Measurements from ENCODE around the gene HCRTR1. TPM values are rescaled to one million over a fixed set of nuclear protein-coding genes. Genes with fewer than 3 reads are reported as not detected.

Gene HCRTR1
- total and polyA plus RNA-seq, 7 experiments from 2014 or later, result not detected

DNA sequence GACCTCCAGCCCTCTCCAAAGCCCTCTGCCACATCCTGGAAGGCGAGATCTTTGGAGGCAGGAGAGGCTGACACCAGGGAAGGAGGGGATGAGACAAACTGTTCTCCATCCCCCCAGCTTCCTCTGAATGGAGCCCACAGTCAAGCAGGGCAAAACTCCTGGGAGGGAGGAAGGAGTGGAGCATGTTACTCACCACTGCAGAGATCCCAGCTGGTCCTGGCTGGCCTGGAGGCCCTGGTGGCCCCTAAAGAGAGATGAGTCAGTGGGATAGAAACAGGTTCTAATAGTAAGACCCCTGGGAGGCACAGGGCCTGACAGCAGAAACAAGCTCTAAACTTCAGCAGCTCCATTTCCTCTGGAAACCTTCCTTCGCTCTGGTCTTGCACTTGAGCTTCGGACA, 41.2 kb downstream of the HCRTR1 start:
- ATAC-seq (no peak), DNase-seq (no peak)
- Mint-ChIP-seq H3K4me3 (no peak overlapping the region), H3K27me3 (peaks cover 0 to 8% (median 5%) of the 10 kb centered on the region in 5 donors), H3K36me3 (no peaks in the 10 kb centered on the region), H3K27ac (peak overlapping the region in 1 of 9 donors; percentile 3), H3K9me3 (peaks cover 0 to 1% (median 0%) of the 10 kb centered on the region in 11 donors), H3K4me1 (peaks cover 0 to 2% (median 0%) of the 10 kb centered on the region in 7 donors)
- Histone ChIP-seq H3K27ac (ENCODE audit: low read depth, low read length) (no peak overlapping the region), H3K9me3 (ENCODE audit: control insufficient read depth in 2 of 3, low read length in 3 of 3) (no peaks in the 10 kb centered on the region), H3K36me3 (ENCODE audit: control insufficient read depth in 2 of 3, insufficient read depth in 3 of 3, low read length in 3 of 3) (no peaks in the 10 kb centered on the region), H3K4me1 (ENCODE audit: control insufficient read depth in 2 of 2, insufficient read depth in 2 of 2, low read length in 2 of 2) (no peaks in the 10 kb centered on the region), H3K27me3 (ENCODE audit: control insufficient read depth in 2 of 2, insufficient read depth in 2 of 2, low read length in 2 of 2) (no peaks in the 10 kb centered on the region), H3K4me3 (ENCODE audit: low read length) (no peak overlapping the region)
- POLR2A ChIA-PET, result no interaction called here
- CTCF ChIA-PET, result interaction anchor here (0.7 kb wide), 1 partner anchor 115 kb away, joined by 3 read pairs; no protein-coding TSS in a partner anchor
- intact Hi-C loops (cut with micrococcal nuclease), result no loop called here

DNA sequence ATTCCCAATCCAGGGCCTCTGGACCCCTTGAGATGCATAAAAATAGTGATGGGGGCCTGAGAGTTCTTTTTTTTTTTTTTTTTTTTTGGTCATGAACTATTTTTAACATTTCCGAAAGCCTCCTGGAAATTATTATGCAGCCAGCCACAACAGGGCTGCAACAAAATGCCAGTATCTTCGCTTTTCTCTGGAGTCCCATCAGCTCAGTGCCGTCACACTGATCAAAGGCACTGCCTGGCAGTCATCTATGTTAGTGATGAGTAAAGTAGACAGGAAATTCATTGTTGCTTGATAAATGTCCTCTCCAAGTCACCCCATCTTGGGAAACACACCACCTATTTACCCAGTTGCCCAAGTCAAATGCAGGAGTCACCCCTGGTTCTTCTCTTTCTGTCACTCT, 42.4 kb downstream of the HCRTR1 start:
- Histone ChIP-seq H3K4me3 (ENCODE audit: low read length) (no peak overlapping the region), H3K4me1 (ENCODE audit: control insufficient read depth in 2 of 2, insufficient read depth in 2 of 2, low read length in 2 of 2) (no peaks in the 10 kb centered on the region), H3K27me3 (ENCODE audit: control insufficient read depth in 2 of 2, insufficient read depth in 2 of 2, low read length in 2 of 2) (no peaks in the 10 kb centered on the region), H3K27ac (ENCODE audit: low read depth, low read length) (no peak overlapping the region), H3K36me3 (ENCODE audit: control insufficient read depth in 2 of 3, insufficient read depth in 3 of 3, low read length in 3 of 3) (no peaks in the 10 kb centered on the region), H3K9me3 (ENCODE audit: control insufficient read depth in 2 of 3, low read length in 3 of 3) (no peaks in the 10 kb centered on the region)
- CTCF ChIA-PET, result interaction anchor here (0.7 to 8.2 kb wide), 2 partner anchors 86 to 129 kb away, joined by 3 to 70 read pairs; no protein-coding TSS in a partner anchor
- Mint-ChIP-seq H3K36me3 (no peaks in the 10 kb centered on the region), H3K27ac (no peak overlapping the region), H3K27me3 (peaks cover 0 to 10% (median 5%) of the 10 kb centered on the region in 5 donors), H3K4me3 (no peak overlapping the region), H3K9me3 (peaks cover 0 to 2% (median 0%) of the 10 kb centered on the region in 11 donors), H3K4me1 (peaks cover 0 to 2% (median 0%) of the 10 kb centered on the region in 7 donors)
- POLR2A ChIA-PET, result no interaction called here
- DNase-seq, result no peak
- intact Hi-C loops (cut with micrococcal nuclease), result loop anchor here (5.0 kb wide), 4 partner anchors 47 to 752 kb away; no protein-coding TSS in a partner anchor
- ATAC-seq, result no peak

DNA sequence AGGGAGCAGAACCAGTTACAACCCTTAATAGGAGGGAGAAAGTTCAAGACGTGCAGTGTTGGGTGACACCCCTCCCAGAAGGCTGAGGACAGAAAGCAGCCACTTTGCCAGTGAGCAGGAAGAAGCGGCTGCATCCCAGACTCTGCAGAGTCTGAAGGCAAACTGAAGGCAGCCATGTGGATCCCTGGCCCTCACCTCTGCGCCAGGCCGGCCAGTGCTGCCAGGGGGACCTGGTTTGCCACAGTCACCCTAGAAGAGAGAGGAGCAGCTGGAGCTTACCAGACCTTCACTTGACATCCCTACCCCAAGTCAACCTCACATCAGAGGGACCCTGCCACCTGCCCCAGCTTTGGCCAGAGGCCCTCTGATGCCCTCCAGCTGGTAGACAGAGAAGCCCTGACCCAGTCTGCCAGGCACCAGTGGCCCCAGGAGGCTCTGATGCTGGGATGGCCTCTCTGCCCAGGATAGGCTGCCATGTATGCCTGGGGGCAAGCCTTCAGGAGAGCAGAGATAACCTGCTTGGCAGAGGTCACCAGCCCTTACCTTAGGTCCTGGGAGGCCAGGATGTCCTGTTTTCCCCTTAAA, 43.5 kb downstream of the HCRTR1 start:
- no peak overlapping the region for H3K27ac Mint-ChIP-seq
- no peaks in the 10 kb centered on the region for H3K4me1 ChIP-seq (ENCODE audit: control insufficient read depth in 2 of 2, insufficient read depth in 2 of 2, low read length in 2 of 2)
- ChIA-PET POLR2A (no interaction called here), CTCF (interaction anchor here (0.7 to 8.2 kb wide), 2 partner anchors 84 to 128 kb away, joined by 3 to 70 read pairs; no protein-coding TSS in a partner anchor)
- no peaks in the 10 kb centered on the region for H3K36me3 ChIP-seq (ENCODE audit: control insufficient read depth in 2 of 3, insufficient read depth in 3 of 3, low read length in 3 of 3)
- H3K4me1 Mint-ChIP-seq, result peaks cover 0 to 2% (median 0%) of the 10 kb centered on the region in 7 donors
- ATAC-seq (no peak), DNase-seq (no peak)
- peaks cover 0 to 2% (median 0%) of the 10 kb centered on the region in 11 donors for H3K9me3 Mint-ChIP-seq
- intact Hi-C loops (cut with micrococcal nuclease), result loop anchor here (5.0 kb wide), 4 partner anchors 46 to 751 kb away; no protein-coding TSS in a partner anchor
- no peak overlapping the region for H3K4me3 Mint-ChIP-seq
- peaks cover 0 to 7% (median 5%) of the 10 kb centered on the region in 5 donors for H3K27me3 Mint-ChIP-seq
- no peaks in the 10 kb centered on the region for H3K27me3 ChIP-seq (ENCODE audit: control insufficient read depth in 2 of 2, insufficient read depth in 2 of 2, low read length in 2 of 2)
- H3K4me3 ChIP-seq (ENCODE audit: low read length), result no peak overlapping the region
- H3K36me3 Mint-ChIP-seq, result no peaks in the 10 kb centered on the region
- no peak overlapping the region for H3K27ac ChIP-seq (ENCODE audit: low read depth, low read length)
- no peaks in the 10 kb centered on the region for H3K9me3 ChIP-seq (ENCODE audit: control insufficient read depth in 2 of 3, low read length in 3 of 3)

DNA sequence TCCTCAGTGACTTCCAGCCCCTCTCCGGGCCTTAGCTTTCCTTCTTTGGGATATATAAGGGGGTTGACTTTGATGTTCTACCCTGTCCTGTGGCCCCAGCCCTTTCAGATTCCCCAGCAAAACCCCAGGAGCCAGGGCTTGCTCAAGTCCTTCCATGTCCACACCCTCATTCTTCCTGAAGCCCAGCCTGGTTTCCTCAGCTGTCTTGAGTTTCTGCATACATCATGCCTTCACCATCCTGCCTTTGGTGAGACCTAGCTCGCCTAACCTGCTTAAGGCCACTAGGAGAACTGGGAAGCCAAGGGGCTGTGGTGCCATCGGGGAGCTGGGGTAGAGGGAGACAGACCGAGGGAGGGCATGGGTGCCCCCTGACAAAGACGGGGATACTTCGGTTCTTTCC, 44.4 kb downstream of the HCRTR1 start:
- Mint-ChIP-seq H3K9me3 (peaks cover 0 to 2% (median 0%) of the 10 kb centered on the region in 11 donors), H3K27ac (no peak overlapping the region), H3K27me3 (peaks cover 0 to 8% (median 5%) of the 10 kb centered on the region in 5 donors), H3K36me3 (no peaks in the 10 kb centered on the region), H3K4me1 (peaks cover 0 to 2% (median 0%) of the 10 kb centered on the region in 7 donors), H3K4me3 (no peak overlapping the region)
- no peaks in the 10 kb centered on the region for H3K4me1 ChIP-seq (ENCODE audit: control insufficient read depth in 2 of 2, insufficient read depth in 2 of 2, low read length in 2 of 2)
- ChIA-PET CTCF (interaction anchor here (8.2 kb wide), 1 partner anchor 127 kb away, joined by 70 read pairs; no protein-coding TSS in a partner anchor), POLR2A (no interaction called here)
- H3K36me3 ChIP-seq (ENCODE audit: control insufficient read depth in 2 of 3, insufficient read depth in 3 of 3, low read length in 3 of 3), result no peaks in the 10 kb centered on the region
- DNase-seq (no peak), ATAC-seq (no peak)
- no peaks in the 10 kb centered on the region for H3K27me3 ChIP-seq (ENCODE audit: control insufficient read depth in 2 of 2, insufficient read depth in 2 of 2, low read length in 2 of 2)
- no peak overlapping the region for H3K27ac ChIP-seq (ENCODE audit: low read depth, low read length)
- H3K9me3 ChIP-seq (ENCODE audit: control insufficient read depth in 2 of 3, low read length in 3 of 3), result no peaks in the 10 kb centered on the region
- intact Hi-C loops (cut with micrococcal nuclease), result loop anchor here (5.0 kb wide), 4 partner anchors 45 to 750 kb away; no protein-coding TSS in a partner anchor
- H3K4me3 ChIP-seq (ENCODE audit: low read length), result no peak overlapping the region

DNA sequence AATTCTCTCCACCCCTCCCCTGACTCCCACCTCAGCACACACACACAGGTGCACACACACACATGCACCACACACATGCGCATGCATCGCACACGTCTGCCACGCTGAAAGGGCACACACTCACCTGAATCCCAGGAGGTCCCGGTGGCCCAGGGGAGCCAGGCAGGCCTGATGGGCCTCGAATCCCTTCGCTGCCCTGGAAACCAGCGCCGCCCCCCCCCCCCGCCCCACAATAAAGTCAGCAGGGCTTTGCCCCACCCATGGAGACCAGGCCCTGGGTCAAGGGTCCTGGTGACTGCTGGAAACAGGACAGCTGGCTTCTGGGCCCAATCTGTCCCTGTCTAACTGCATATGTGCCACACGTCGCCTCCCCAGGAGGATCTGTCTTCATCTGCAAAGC, 45.0 kb downstream of the HCRTR1 start:
- ATAC-seq, result no peak
- intact Hi-C loops (cut with micrococcal nuclease), result loop anchor here (5.0 kb wide), 4 partner anchors 45 to 750 kb away; no protein-coding TSS in a partner anchor
- Mint-ChIP-seq H3K36me3 (no peaks in the 10 kb centered on the region), H3K9me3 (peaks cover 0 to 2% (median 0%) of the 10 kb centered on the region in 11 donors), H3K4me3 (no peak overlapping the region), H3K4me1 (peaks cover 0 to 2% (median 0%) of the 10 kb centered on the region in 7 donors), H3K27ac (no peak overlapping the region), H3K27me3 (peaks cover 0 to 8% (median 5%) of the 10 kb centered on the region in 5 donors)
- Histone ChIP-seq H3K4me3 (ENCODE audit: low read length) (no peak overlapping the region), H3K9me3 (ENCODE audit: control insufficient read depth in 2 of 3, low read length in 3 of 3) (no peaks in the 10 kb centered on the region), H3K27ac (ENCODE audit: low read depth, low read length) (no peak overlapping the region), H3K36me3 (ENCODE audit: control insufficient read depth in 2 of 3, insufficient read depth in 3 of 3, low read length in 3 of 3) (no peaks in the 10 kb centered on the region), H3K4me1 (ENCODE audit: control insufficient read depth in 2 of 2, insufficient read depth in 2 of 2, low read length in 2 of 2) (no peaks in the 10 kb centered on the region), H3K27me3 (ENCODE audit: control insufficient read depth in 2 of 2, insufficient read depth in 2 of 2, low read length in 2 of 2) (no peaks in the 10 kb centered on the region)
- no peak for DNase-seq
- CTCF ChIA-PET, result interaction anchor here (8.2 kb wide), 1 partner anchor 127 kb away, joined by 70 read pairs; no protein-coding TSS in a partner anchor
- POLR2A ChIA-PET, result interaction anchor here (0.7 to 1.2 kb wide), 2 partner anchors 126 to 226 kb away, joined by 3 to 4 read pairs; no protein-coding TSS in a partner anchor

DNA sequence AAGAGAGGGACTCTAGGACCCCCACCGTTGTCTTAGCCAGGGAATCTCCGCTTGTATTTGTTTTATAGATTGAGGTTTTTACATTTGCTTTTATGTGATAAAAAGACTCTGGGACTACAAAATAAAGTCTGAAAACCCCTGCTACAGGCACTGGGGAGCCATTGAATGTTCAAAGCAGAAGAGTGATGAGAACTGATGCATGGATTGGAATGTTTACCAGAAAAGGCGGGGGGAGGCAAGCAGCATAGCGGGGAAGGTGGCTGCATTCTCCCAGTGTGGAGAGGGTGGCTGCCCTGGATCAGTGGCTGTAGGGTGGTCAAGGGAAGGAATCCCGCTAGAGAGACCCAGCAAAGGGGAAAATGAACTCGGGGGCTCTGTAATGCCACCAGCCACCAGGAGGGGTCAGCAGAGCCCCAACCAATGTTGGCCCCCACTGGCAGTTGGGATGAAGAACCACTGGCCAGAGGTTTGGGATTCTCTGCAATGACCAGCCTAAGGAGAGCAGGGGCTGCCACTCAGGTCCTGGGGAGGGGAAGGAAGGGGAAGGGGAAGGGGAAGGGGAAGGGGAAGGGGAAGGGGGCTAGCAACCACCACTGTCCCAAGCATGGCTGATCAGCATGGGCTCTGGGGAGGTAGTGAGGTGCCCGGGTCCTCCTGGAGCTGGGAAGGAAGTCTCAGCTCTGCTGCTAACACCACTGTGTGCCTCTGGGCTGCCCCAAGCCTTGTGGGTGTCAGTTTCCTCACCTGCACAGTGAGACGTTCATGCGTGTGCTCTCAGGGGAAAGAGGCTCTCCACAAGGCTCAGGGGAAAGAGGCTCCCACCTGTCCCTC, 46.3 kb downstream of the HCRTR1 start:
- H3K27ac Mint-ChIP-seq, result peak overlapping the region in 1 of 9 donors; percentile 41
- Histone ChIP-seq H3K27me3 (ENCODE audit: control insufficient read depth in 2 of 2, insufficient read depth in 2 of 2, low read length in 2 of 2) (no peaks in the 10 kb centered on the region), H3K27ac (ENCODE audit: low read depth, low read length) (no peak overlapping the region), H3K9me3 (ENCODE audit: control insufficient read depth in 2 of 3, low read length in 3 of 3) (no peaks in the 10 kb centered on the region), H3K4me3 (ENCODE audit: low read length) (no peak overlapping the region), H3K4me1 (ENCODE audit: control insufficient read depth in 2 of 2, insufficient read depth in 2 of 2, low read length in 2 of 2) (no peaks in the 10 kb centered on the region), H3K36me3 (ENCODE audit: control insufficient read depth in 2 of 3, insufficient read depth in 3 of 3, low read length in 3 of 3) (no peaks in the 10 kb centered on the region)
- ChIA-PET CTCF (interaction anchor here (0.8 to 8.2 kb wide), 5 partner anchors 17 to 399 kb away, joined by 3 to 70 read pairs (median 4); partner anchors contain the start of gene PEF1), POLR2A (interaction anchor here (0.5 to 1.1 kb wide), 2 partner anchors 125 to 660 kb away, joined by 3 read pairs; no protein-coding TSS in a partner anchor)
- no peaks in the 10 kb centered on the region for H3K36me3 Mint-ChIP-seq
- DNase-seq (peak; percentile 16 to 66 (median 48)), ATAC-seq (peak; percentile 73)
- peaks cover 0 to 2% (median under 1%) of the 10 kb centered on the region in 7 donors for H3K4me1 Mint-ChIP-seq
- intact Hi-C loops (cut with micrococcal nuclease), result loop anchor here (1.0 to 5.0 kb wide), 9 partner anchors 43 to 748 kb away; no protein-coding TSS in a partner anchor
- H3K9me3 Mint-ChIP-seq, result peaks cover 0 to 2% (median 0%) of the 10 kb centered on the region in 11 donors
- H3K27me3 Mint-ChIP-seq, result peaks cover under 1 to 9% (median 5%) of the 10 kb centered on the region in 5 donors
- H3K4me3 Mint-ChIP-seq, result no peak overlapping the region
